Smooth muscle cell (in vitro differentiated cells): Measurements from ENCODE around the gene PLCB1. TPM values are rescaled to one million over a fixed set of nuclear protein-coding genes. Genes with fewer than 3 reads are reported as not detected.

ENCODE experiments used
- DNase-seq: peaks from one replicate; lab custom pipeline; 2025; ENCODE audit not compliant: unreplicated experiment; lab: John Stamatoyannopoulos, UW
- H2AFZ ChIP-seq: fragments of 200-600 bp; sonication (generic); 2 replicates; pipeline ENCODE4 v1.6.0; 2016; ENCODE audit warnings: antibody characterized with exemption, low read depth, mild to moderate bottlenecking
- H3F3A ChIP-seq: fragments of 200-600 bp; sonication (generic); 2 replicates; pipeline ENCODE4 v1.6.0; 2017; ENCODE audit warnings: antibody characterized with exemption, low read depth
- H3K27ac ChIP-seq: fragments of 200-600 bp; sonication (generic); 2 replicates; pipeline ENCODE4 v1.5.1; 2016; ENCODE audit warnings: low read depth, mild to moderate bottlenecking
- H3K27me3 ChIP-seq: fragments of 200-600 bp; sonication (generic); 2 replicates; pipeline ENCODE4 v1.6.1; 2016; ENCODE audit warnings: low read depth, mild to moderate bottlenecking
- H3K36me3 ChIP-seq: fragments of 200-600 bp; sonication (generic); 2 replicates; pipeline ENCODE4 v1.5.1; 2016; ENCODE audit warnings: low read depth
- H3K4me1 ChIP-seq: fragments of 200-600 bp; sonication (generic); 2 replicates; pipeline ENCODE4 v1.5.1; 2016; ENCODE audit warnings: low read depth
- H3K4me2 ChIP-seq: fragments of 200-600 bp; sonication (generic); 2 replicates; pipeline ENCODE4 v1.6.0; 2016; ENCODE audit warnings: mild to moderate bottlenecking
- H3K4me3 ChIP-seq: fragments of 200-600 bp; sonication (generic); 2 replicates; pipeline ENCODE4 v1.5.1; 2016; ENCODE audit warnings: mild to moderate bottlenecking
- H3K79me2 ChIP-seq: fragments of 200-600 bp; sonication (generic); 2 replicates; pipeline ENCODE4 v1.6.0; 2016; ENCODE audit warnings: low read depth, mild to moderate bottlenecking
- H3K9ac ChIP-seq: fragments of 200-600 bp; sonication (generic); 2 replicates; pipeline ENCODE4 v1.6.0; 2016; ENCODE audit warnings: low read depth
- H3K9me3 ChIP-seq: fragments of 200-600 bp; sonication (generic); replicated peaks from 2 replicates; pipeline ENCODE4 v1.5.1; 2016; ENCODE audit warnings: low read depth
- H4K20me1 ChIP-seq: fragments of 200-600 bp; sonication (generic); 2 replicates; pipeline ENCODE4 v1.6.0; 2016; ENCODE audit warnings: low read depth
- CTCF ChIP-seq: fragments of 200-600 bp; sonication (generic); IDR thresholded peaks from 2 replicates; pipeline ENCODE4 v1.5.1; 2017; ENCODE audit warnings: borderline replicate concordance, mild to moderate bottlenecking, antibody characterized with exemption; ENCODE audit not compliant: insufficient read depth, poor library complexity, severe bottlenecking
- WGBS: methylation state at CpG from one replicate; pipeline ENCODE4 v1.1.7; 2016; ENCODE audit warnings: low lambda C conversion rate; 5-methylcytosine and 5-hydroxymethylcytosine counted together
- polyA plus RNA-seq: library from polyadenylated mRNA; unstranded; fragments of >200 nt; fragmentation: Nextera tagmentation; extraction: Ambion mirVana; gene quantifications from 2 replicates; pipeline ENCODE4 v1.2.1, GENCODE V29; 2016
- total RNA-seq: library from RNA; depleted of rRNA; stranded (reverse); fragments of >200 nt; gene quantifications from 2 replicates; pipeline ENCODE4 v1.2.3, GENCODE V29; 2014

Gene PLCB1
- total and polyA plus RNA-seq, 2 experiments from 2014 or later, result 4.7 to 25.3 TPM

GRCh38 chr20:8326899-8327298 lies 194.8 kb downstream of the PLCB1 start:
- H3K79me2 ChIP-seq, result no peaks in the 10 kb centered on the region
- no peaks in the 10 kb centered on the region for H3K36me3 ChIP-seq
- H3F3A ChIP-seq, result no peaks in the 10 kb centered on the region
- H4K20me1 ChIP-seq, result no peaks in the 10 kb centered on the region
- H3K27me3 ChIP-seq, result no peaks in the 10 kb centered on the region
- no peak overlapping the region for H3K4me3 ChIP-seq
- no peak overlapping the region for H3K9ac ChIP-seq
- TF ChIP-seq CTCF, result no peak
- DNase-seq, result no peak
- 98% methylated on average over 5 of the region's 5 CpGs for whole genome bisulfite sequencing
- no peaks in the 10 kb centered on the region for H3K9me3 ChIP-seq
- no peak overlapping the region for H3K27ac ChIP-seq
- H3K4me1 ChIP-seq, result no peaks in the 10 kb centered on the region
- H2AFZ ChIP-seq, result no peak overlapping the region
- H3K4me2 ChIP-seq, result no peak overlapping the region

DNA sequence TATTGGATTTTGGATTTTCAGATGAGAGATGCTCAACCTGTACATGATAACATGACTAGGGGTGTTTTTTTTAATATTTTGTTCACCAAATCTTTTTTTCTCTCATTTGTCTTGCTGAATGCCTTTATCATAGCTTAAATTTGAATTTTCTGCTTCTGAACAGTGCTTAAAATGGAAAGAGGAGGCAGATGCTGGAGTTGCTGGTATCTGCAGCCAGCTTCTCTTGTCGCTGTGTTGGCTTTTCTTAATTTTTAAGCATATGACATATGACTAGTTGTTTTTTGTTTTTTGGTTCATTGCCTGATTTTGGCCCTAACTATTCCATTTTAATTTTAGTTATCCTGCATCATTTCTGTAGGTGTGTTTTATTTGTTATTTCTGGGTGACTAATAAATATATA lies 196.1 kb downstream of the PLCB1 start:
- DNase-seq, result no peak
- WGBS, result 90% methylated on average over 1 of the region's 1 CpG
- TF ChIP-seq CTCF, result no peak
- Histone ChIP-seq H3K27me3 (no peaks in the 10 kb centered on the region), H3K9me3 (no peaks in the 10 kb centered on the region), H3K79me2 (no peaks in the 10 kb centered on the region), H3K4me2 (no peak overlapping the region), H2AFZ (no peak overlapping the region), H4K20me1 (no peaks in the 10 kb centered on the region), H3K4me1 (no peaks in the 10 kb centered on the region), H3K27ac (no peak overlapping the region), H3K4me3 (no peak overlapping the region), H3F3A (no peaks in the 10 kb centered on the region), H3K36me3 (no peaks in the 10 kb centered on the region), H3K9ac (no peak overlapping the region)

GRCh38 chr20:8330319-8330784 lies 198.3 kb downstream of the PLCB1 start:
- Histone ChIP-seq H3F3A (no peaks in the 10 kb centered on the region), H3K27ac (no peak overlapping the region), H3K27me3 (no peaks in the 10 kb centered on the region), H3K79me2 (no peaks in the 10 kb centered on the region), H2AFZ (no peak overlapping the region), H3K9ac (no peak overlapping the region), H3K9me3 (no peaks in the 10 kb centered on the region), H4K20me1 (no peaks in the 10 kb centered on the region), H3K4me1 (no peaks in the 10 kb centered on the region), H3K4me2 (no peak overlapping the region), H3K4me3 (no peak overlapping the region), H3K36me3 (no peaks in the 10 kb centered on the region)
- no peak for TF ChIP-seq CTCF
- 56% methylated on average over 3 of the region's 3 CpGs for WGBS
- no peak for DNase-seq
